Upper lobe of left lung (tissue), 4 donors: ENCODE results near the gene FTSJ3.

Source experiments
- EP300 ChIP-seq, 4 donors: sonication (generic); formaldehyde crosslinking; IDR thresholded peaks; one replicate each; pipeline ENCODE4 v1.5.1; 2017; ENCODE audit warnings: antibody characterized with exemption in 4 of 4, control low read depth in 2 of 4
- POLR2A ChIP-seq, 4 donors: fragments of 450-650 bp; IDR thresholded peaks; one replicate each; pipeline ENCODE4 v1.5.1; 2016 to 2017; ENCODE audit warnings: antibody characterized with exemption in 4 of 4, mild to moderate bottlenecking in 2 of 4

- TF ChIP-seq EP300 (IDR thresholded peaks at IDR 0.05) (no peak), POLR2A (IDR thresholded peaks at IDR 0.05) (no peak)
Observed at GRCh38 chr17:63790057-63790456, 37.4 kb downstream of the FTSJ3 start.
